ENCODE measurements around the gene SLC22A13.
"Not testable (repeated sequence)": the region's sequence is repeated elsewhere in the genome, so short reads cannot be mapped to it uniquely, and the experiment has no call there.

The SLC22A13 gene

GRCh38 chr3:38266810-38267209 is 1.2 kb downstream of the SLC22A13 start:
- DNase-seq, result no peak

GRCh38 chr3:38267662-38268061 is 2.0 kb downstream of the SLC22A13 start:
- DNase-seq, result no peak

GRCh38 chr3:38268087-38268486 is 2.5 kb downstream of the SLC22A13 start:
- DNase-seq, result no peak

GRCh38 chr3:38268522-38268921 is 2.9 kb downstream of the SLC22A13 start:
- DNase-seq, result no peak

- no peak for DNase-seq
Measured at GRCh38 chr3:38270606-38271005, 5.0 kb downstream of the SLC22A13 start.

- DNase-seq, result no peak
Measured at GRCh38 chr3:38271553-38271952, 5.9 kb downstream of the SLC22A13 start.

GRCh38 chr3:38274864-38275649 is 9.4 kb downstream of the SLC22A13 start:
- DNase-seq, result no peak

GRCh38 chr3:38275658-38276057 is 10.0 kb downstream of the SLC22A13 start:
- DNase-seq, result no peak

- no peak for DNase-seq
Measured at GRCh38 chr3:38276081-38276916, 10.7 kb downstream of the SLC22A13 start.

- no peak for DNase-seq
Measured at GRCh38 chr3:38276917-38277630, 11.5 kb downstream of the SLC22A13 start.

- no peak for DNase-seq
Measured at GRCh38 chr3:38278841-38279240, 13.2 kb downstream of the SLC22A13 start.

- no peak for DNase-seq
Measured at GRCh38 chr3:38281895-38282686, 16.5 kb downstream of the SLC22A13 start, which contains the start of gene SLC22A14. TSS of gene SLC22A14 (plus strand) at chr3:38282294. CDS start at chr3:38306027, 23,733 bp downstream.

- DNase-seq, result no peak
Measured at GRCh38 chr3:38283810-38284755, 18.5 kb downstream of the SLC22A13 start.

- no peak for DNase-seq
Measured at GRCh38 chr3:38284756-38285150, 19.1 kb downstream of the SLC22A13 start.

- DNase-seq, result not testable (repeated sequence)
Measured at GRCh38 chr3:38289286-38290217, 23.9 kb downstream of the SLC22A13 start.

- DNase-seq, result not testable (repeated sequence)
Measured at GRCh38 chr3:38297053-38297452, 31.4 kb downstream of the SLC22A13 start.

GRCh38 chr3:38297537-38297936 is 31.9 kb downstream of the SLC22A13 start:
- DNase-seq, result no peak

GRCh38 chr3:38297947-38298711 is 32.5 kb downstream of the SLC22A13 start:
- no peak for DNase-seq

- no peak for DNase-seq
Measured at GRCh38 chr3:38306941-38307340, 41.3 kb downstream of the SLC22A13 start.
